ENCODE results near the gene CEP85.
A peak's percentile ranks its signal among the peaks of the same experiment; 100 is the strongest.
"Not testable (repeated sequence)": the region's sequence is repeated elsewhere in the genome, so short reads cannot be mapped to it uniquely, and the experiment has no call there.

The CEP85 gene

GRCh38 chr1:26221094-26221493 lies 12.9 kb upstream of the CEP85 start:
- no peak for DNase-seq (ENCODE audit: low spot score)

GRCh38 chr1:26224606-26225005 lies 9.4 kb upstream of the CEP85 start:
- no peak for DNase-seq (ENCODE audit: low spot score)

- peak; percentile 27 for DNase-seq (ENCODE audit: low spot score)
Measured at GRCh38 chr1:26225033-26225831, 8.8 kb upstream of the CEP85 start.

- DNase-seq (ENCODE audit: low spot score), result not testable (repeated sequence)
Measured at GRCh38 chr1:26230682-26231081, 3.3 kb upstream of the CEP85 start.

GRCh38 chr1:26234644-26235370 lies 807 bp downstream of the CEP85 start:
- peak; percentile 37 for DNase-seq (ENCODE audit: low spot score)

GRCh38 chr1:26237230-26237966 lies 3.4 kb downstream of the CEP85 start:
- no peak for DNase-seq (ENCODE audit: low spot score)

GRCh38 chr1:26239936-26240335 lies 5.9 kb downstream of the CEP85 start:
- peak; percentile 89 for DNase-seq (ENCODE audit: low spot score)

- no peak for DNase-seq (ENCODE audit: low spot score)
Measured at GRCh38 chr1:26252718-26253117, 18.7 kb downstream of the CEP85 start.

- DNase-seq (ENCODE audit: low spot score), result no peak
Measured at GRCh38 chr1:26254404-26254803, 20.4 kb downstream of the CEP85 start.

GRCh38 chr1:26257222-26257621 lies 23.2 kb downstream of the CEP85 start:
- DNase-seq (ENCODE audit: low spot score), result no peak

GRCh38 chr1:26259005-26259404 lies 25.0 kb downstream of the CEP85 start:
- no peak for DNase-seq (ENCODE audit: low spot score)

GRCh38 chr1:26259578-26259977 lies 25.6 kb downstream of the CEP85 start:
- DNase-seq (ENCODE audit: low spot score), result peak; percentile 60

- DNase-seq (ENCODE audit: low spot score), result no peak
Measured at GRCh38 chr1:26263212-26263611, 29.2 kb downstream of the CEP85 start.

- DNase-seq (ENCODE audit: low spot score), result no peak
Measured at GRCh38 chr1:26265405-26265804, 31.4 kb downstream of the CEP85 start.

GRCh38 chr1:26268290-26269197 lies 34.5 kb downstream of the CEP85 start:
- no peak for DNase-seq (ENCODE audit: low spot score)

- no peak for DNase-seq (ENCODE audit: low spot score)
Measured at GRCh38 chr1:26269198-26269550, 35.2 kb downstream of the CEP85 start.

- no peak for DNase-seq (ENCODE audit: low spot score)
Measured at GRCh38 chr1:26274801-26275425, 40.9 kb downstream of the CEP85 start.

GRCh38 chr1:26275580-26276431 lies 41.8 kb downstream of the CEP85 start:
- DNase-seq (ENCODE audit: low spot score), result peak; percentile 93

- no peak for DNase-seq (ENCODE audit: low spot score)
Measured at GRCh38 chr1:26276432-26276838, 42.4 kb downstream of the CEP85 start.

GRCh38 chr1:26277261-26277661 lies 43.3 kb downstream of the CEP85 start:
- DNase-seq (ENCODE audit: low spot score), result no peak
